HG03575 (cell line): ENCODE measurements around the gene ZCCHC8.

Experiments
- ATAC-seq: cut with Tn5 transposase; IDR thresholded peaks from one replicate; pipeline ENCODE4 v1.9.1; 2021; ENCODE audit not compliant: unreplicated experiment, insufficient number of reproducible peaks, low FRiP score; ENCODE audit errors: extremely low read depth

Gene ZCCHC8

DNA sequence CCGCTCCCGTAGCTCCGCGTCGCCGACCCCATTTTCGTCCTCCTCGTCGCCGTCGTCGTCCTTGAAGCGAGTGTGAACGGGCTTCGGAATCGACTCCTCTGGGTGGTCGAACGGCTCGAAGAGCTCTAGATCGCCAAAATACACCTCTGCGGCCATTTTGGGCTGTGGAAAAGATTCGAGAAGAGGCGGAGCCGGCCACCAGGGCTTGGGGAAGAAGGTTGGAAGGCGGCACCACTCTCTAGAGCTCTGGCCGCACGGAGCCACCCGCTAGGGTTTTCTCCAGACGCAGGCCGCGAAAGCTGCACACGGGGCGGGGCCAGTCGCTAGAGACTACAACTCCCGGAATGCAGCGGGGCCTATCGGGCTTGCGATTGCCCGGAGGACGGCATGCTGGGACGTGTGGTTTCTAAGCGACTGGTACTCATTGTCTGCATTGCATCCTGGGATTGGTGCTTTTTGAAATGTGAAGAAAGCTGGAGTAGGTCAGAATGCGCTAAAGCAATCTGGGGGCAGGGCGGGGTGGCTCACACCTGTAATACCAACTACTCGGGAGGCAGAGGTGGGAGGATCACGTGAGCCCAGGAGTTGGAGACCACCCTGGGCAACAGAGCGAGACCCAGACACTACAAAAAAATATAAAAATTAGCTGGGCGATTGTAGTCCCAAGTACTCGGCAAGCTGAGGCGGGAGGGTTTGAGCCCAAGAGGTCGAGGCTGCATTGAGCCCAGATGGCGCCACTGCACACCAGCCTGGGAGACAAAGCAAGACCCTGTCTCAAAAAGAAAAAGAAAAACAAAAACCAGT is at the start of gene ZCCHC8:
Gene ZCCHC8, minus strand, starts transcription at position 248 of the 804 bp plus-strand sequence. Its CDS starts 92 bp downstream, at position 156.
- ATAC-seq: peak; percentile 73

DNA sequence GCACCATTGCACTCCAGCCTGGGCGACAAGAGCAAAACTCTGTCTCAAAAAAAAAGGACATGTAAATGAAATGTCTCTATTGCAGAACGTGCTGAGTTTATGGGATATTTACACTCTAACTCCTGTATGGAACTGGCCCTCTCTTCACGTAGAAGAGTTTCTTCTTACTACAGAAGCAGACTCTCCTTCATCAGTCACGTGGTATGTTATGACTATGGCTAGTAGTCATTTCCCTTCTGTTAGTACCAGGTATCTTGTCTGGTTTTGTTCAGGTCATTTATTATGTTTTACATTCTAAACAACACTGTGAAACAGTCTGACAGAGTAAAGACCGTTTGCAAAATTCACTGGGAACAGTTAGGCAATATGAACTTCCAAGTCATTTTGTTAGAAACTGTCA is 46.6 kb upstream of the ZCCHC8 start:
- no peak for ATAC-seq

DNA sequence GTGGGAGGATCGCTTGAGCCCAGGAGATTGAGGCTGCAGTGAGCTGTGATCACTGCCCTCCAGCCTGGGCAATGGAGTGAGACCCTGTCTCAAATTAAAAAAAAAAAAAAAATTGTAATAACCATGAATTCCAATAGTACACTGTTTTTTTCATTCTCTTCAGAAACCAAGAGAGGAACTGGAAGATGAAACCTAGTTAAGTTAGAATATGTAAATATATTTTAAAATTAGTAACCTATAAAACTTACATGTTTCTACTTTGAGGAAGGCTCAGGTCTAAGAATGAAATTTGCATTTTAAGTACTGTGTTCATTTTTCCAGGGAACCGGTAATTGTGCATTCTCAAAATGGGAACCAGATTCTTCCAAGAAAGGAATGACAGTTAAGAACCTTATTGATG is 45.1 kb upstream of the ZCCHC8 start:
- no peak for ATAC-seq

DNA sequence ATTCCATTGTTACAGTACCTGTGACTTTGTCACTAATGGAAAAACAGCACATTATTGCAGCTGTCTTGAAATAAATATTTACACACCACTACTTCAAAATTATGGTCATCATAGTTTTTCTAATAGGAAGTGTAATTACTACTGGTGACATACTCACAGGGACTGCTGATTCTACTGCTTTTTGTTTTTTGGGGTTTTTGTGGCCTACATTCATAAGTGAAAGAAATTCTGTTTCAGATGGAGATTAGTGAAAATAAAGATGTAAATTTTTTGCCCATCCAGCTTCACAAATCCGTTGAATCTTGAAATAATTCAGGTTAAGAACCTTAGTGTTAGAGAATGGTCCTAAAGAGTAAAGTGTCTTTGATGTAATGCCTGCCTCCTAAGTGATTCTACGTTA is 43.8 kb upstream of the ZCCHC8 start:
- no peak for ATAC-seq

DNA sequence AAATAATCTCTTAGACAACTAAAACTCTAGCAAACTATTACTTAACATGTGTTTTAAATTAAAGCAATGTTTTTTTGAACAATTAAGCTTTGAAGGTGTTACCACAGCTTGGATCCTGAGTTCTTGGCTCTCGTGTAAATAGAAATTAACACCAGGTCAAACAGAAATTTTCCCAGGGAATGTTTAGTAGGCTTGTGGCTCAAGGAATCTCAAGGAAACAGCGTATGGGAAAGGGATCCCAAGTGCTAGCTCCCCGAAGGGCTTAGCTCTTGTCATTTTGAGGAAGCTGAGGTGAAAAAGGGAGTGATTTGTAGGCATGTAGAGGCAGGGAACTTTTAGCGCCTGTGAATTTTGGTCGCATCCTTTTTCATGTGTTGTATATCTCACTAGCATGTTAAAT is 37.8 kb upstream of the ZCCHC8 start:
- no peak for ATAC-seq

DNA sequence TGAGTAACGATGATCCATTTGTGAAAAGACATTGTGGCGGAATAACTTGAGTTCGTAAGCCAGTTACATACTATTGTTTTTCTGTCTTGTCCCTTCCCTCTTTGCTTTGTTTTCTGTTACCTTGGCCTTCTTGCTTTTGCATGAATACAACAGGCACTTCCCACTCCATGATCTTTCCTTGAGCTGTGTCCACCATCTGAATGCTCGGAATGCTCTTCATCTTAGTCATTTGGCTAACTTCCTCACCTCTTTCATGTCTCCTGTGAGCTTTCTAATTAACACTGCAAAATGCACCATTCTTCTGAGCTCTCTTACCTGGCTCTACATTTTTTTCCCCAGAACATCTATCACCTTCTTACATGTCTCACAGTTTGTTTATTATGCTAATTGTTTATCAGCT is 36.3 kb upstream of the ZCCHC8 start:
- no peak for ATAC-seq

DNA sequence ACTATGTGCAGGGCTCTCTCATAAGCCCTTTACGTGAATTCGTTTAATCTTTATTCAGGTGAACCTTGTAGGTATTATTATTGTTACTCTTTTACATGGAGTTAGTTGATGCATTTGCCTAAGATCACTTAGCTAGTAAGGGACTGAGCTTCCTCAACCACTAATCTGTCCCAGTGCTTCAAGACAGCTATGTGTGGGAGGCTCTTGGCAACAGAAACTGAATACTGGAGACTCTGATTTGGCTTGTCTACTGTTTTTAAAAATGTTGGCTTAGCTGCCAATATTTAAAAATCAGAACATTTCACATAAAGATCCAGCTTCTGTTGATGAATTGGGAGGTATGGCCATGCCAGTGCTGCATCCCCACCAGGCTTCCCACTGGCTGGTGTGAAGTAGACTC is 33.1 kb upstream of the ZCCHC8 start:
- ATAC-seq: no peak

DNA sequence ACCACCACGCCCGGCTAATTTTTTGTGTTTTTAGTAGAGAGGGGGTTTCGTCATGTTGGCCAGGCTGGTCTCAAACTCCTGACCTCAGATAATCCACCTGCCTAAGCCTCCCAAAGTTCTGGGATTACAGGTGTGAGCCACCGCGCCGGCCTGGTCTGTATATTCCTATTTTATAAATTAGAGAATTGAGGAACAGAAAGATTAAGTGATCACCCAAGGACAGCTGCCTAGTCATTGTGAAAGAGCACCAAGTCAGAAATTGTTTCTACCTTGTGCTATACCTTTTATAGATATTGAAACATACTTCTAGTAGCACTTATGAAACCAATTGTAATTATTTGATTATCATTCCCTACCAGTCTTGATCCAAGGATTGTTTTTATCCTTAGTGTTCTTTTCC is 28.3 kb upstream of the ZCCHC8 start:
- ATAC-seq: no peak

DNA sequence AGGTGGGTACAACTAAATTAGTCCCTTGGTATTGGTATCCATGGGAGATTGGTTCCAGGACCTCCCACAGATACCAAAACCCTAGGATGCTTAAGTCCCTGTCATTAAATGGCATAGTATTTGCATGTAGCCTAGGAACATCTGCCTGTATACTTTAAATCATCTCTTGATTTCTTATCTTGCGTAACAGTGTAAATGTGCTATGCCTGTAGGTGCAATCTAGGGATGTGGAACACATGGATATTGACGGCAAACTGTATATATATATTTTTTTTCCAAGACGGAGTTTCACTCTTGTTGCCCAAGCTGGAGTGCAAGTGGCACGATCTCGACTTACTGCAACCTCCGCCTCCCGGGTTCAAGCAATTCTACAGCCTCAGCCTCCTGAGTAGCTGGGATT is 27.9 kb upstream of the ZCCHC8 start:
- ATAC-seq: no peak

DNA sequence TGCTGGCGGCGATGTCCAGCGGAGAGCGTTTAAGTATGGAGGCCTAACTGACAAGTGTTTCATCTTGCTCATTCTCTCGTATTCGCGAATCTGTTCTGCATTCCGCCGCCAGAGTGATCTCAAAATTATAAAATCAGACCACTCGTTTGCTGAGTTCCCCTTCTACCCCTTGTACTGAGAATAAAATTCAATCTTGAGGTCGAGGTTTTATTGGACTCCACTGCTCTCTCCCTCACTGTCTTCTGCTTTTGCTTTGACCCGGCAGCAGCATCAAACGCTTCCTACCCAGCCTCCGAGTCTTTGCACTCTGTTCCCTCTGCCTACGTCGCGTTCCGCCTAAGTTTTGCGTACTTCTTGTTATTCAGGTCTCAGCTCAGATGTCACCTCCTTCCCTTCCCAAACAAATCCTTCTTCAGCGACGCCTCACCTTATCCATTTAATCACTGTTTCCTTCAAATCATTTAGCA is 26.8 kb upstream of the ZCCHC8 start:
- ATAC-seq: no peak

DNA sequence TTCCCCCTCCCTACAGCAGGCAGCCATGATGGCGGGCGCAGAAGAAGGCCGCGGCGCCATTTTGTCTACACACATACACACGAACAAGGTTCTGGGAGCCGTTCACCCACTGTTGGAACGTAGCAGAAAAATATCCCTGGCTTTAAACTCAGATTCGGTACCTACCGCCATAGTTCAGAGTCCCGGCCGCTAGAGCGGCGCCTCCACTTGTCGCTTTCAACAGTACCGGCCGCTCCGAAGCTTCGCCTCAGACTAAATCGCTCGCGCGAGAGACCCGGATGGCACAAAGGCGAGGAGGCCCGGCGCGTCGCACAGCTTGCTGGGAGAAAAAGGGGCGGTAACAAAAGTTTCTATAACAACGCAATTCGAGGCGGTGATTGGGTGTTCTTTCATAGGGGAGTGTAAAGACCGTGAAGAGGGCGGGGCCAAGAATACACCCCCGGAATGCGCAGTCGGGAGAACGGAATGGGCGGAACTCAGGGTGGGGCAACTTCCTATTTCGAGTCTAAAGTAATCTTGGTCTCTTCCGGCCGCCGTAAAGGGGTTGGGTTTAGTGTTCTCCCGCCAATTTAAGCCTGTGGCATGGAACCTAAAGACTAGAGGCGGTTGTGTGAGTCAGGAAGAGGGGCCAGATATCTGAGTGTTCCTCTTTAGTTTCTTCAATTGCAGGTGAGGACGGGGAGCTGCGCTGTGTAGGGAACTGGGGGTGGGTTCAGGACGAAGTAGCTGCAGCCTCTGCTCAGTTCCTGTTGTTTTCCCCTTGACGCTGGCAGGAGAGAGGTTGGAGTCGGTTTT is 26.1 kb upstream of the ZCCHC8 start, which contains the start of the genes KNTC1 and RSRC2:
Gene KNTC1, plus strand, starts transcription at position 567 of the 795 bp plus-strand sequence. CDS start 2,815 bp downstream, outside the sequence.
Gene RSRC2, minus strand, starts transcription at position 254 of the 795 bp plus-strand sequence. Its CDS starts 83 bp downstream, at position 171.
- peak; percentile 69 for ATAC-seq

DNA sequence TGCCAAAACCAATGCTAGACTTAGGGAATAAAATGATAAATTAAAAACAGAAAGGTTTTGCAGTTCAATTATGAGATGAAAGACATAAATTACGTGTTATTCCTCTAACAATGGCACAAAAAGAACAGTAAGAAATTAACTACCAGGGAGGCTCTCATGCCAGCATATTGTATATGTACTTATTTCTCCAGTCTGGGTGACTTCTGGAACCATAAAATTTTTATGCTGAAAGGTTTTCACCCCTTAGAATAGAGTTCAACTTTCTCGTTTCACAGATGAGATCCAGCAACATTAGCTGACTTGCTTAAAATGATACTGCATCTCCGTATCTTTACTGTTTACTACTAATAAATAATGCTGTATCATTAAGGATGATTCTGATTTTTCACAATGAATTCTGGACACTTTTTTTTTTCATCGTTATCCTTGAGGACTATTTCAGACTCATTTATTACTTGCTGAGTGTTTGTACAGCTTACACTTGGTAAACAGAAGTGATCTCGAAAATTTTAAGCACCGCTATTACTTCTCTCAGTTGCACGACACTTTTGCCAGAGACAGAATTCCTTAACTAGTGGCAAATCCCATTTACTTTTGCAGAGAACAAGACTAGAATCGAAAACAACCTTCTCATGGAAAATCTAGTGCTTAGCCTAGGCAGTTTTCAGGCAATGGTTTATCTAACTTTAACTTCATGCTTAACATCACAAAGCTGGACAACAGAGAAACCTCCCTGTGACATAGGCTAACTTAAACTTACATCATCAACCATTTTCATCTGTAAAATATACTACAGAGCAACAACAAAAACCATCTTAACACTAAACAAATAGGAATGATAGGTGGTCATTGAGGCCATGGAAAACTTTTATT is 23.4 kb upstream of the ZCCHC8 start:
- ATAC-seq: no peak

DNA sequence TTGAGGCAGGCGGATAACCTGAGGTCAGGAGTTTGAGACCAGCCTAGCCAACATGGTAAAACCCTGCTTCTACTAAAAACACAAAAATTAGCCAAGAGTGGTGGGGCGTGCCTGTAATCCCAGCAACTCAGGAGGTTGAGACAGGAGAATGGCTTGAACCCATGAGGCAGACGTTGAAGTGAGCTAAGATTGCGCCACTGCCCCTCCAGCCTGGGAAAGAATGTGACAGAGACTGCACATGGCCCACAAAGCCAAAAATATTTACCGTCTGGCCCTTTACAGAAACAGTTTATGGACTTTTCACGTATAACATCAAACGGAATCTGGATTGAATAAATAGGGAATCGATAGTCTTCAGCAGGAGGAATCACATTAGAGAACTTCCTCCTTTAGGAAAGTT is 22.5 kb upstream of the ZCCHC8 start:
- no peak for ATAC-seq

DNA sequence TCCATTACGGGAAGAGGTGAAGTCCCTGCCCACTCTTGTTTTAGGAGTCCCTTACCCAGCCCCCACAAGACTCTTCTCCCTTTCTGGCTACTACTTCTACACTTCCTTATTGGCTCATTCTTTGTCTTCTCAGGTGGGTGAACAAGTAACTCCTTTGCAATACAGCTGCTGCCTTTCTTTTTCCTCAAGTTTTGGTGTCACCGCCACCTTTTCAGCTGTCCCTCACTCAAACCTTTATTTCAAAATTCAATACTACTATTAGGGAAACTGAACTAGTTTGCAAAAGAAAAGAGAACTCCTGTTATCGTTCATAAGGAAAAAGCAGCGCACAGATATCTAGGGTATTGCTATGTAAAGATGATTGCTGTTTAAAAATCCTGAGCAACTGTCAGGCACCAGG is 19.9 kb upstream of the ZCCHC8 start:
- ATAC-seq: no peak

DNA sequence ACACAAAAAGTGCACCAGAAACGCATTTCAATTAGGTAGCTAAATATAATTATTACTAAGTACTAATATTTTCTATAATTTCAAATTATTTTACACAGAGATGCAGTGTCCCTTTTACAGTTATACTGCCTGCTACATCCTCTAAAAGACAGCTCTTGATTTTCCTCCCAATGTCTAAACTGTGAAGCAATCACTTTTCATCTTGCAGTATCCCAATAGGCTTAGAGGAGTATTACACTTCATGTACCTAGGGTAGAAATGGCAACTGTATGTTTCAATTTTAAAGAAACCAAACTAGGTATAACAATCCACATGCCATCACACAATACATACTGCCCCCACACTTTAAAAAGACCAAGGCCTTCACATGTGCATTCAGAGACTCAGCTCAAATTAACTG is 18.7 kb upstream of the ZCCHC8 start:
- ATAC-seq: no peak

DNA sequence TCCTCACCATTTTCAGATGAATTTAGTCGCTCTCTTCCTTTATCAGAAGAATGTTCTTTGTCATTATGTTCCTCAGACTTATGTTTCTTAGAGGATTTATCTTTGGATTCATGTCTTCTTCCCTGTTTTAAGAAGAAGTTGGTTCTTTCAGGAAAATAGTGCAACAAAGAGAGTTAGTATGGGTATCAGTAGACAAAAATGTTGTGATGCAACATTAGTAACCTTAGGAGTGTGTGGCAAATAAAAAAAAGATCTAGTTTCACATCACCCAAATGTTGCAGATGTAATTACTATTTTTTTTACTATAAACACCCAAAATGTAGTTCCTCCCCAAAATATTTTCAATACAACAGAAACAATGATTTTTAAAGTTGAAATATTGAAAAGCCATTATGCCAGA is 18.2 kb upstream of the ZCCHC8 start:
- no peak for ATAC-seq

DNA sequence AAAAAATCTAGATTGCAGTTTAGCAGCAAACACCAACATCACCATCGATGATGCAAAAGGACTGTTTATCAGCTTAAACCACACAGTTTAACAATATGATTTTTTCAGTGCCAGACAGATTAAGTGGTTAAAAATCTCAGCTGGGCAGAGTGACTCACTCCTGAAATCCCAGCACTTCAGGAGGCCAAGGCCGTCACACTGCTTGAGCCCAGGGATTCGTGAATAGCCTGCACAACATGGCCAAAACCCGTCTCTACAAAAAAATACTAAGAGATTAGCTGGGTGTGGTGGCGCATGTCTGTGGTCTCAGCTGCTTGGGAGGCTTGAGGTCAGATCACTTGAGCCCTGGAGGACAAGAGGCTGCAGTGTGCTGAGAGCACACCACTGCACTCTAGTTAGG is 17.1 kb upstream of the ZCCHC8 start:
- no peak for ATAC-seq

DNA sequence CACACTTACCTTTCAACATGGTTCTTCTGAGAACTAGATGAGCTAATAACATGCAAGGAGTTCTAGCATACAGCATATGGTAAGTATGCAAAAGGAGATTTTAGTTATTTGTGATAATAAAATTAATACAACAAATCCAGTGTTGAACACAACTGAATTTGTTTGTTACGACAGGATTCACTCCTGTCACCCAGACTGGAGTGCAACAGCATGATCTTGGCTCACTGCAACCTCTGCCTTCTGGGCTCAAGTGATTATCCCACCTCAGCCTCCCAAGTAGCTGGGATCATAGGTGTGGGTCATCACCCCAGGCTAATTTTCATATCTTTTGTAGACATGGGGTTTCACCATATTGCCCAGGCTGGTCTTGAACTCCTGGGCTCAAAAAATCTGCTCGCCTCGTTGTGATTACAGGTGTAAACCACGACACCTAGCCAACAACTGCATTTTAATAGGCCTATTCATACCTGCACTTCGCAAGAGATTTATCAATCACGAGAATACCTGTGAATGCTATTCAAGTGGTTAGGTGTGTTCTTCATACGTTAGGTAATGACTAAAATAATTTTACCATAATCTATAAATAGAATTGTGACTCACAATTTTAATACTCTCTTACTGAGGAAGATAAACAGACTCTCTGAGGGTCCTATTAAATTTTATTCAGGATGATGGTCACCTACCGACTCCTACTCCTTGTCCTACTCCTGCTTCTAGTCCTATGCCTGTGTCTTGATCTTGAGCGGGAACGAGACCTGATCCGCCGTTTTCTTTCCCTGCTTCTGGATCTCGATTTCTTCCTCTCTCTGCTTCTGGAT is 16.0 kb upstream of the ZCCHC8 start:
- ATAC-seq: no peak
